ENCODE data around the gene SPATA16.

DNA sequence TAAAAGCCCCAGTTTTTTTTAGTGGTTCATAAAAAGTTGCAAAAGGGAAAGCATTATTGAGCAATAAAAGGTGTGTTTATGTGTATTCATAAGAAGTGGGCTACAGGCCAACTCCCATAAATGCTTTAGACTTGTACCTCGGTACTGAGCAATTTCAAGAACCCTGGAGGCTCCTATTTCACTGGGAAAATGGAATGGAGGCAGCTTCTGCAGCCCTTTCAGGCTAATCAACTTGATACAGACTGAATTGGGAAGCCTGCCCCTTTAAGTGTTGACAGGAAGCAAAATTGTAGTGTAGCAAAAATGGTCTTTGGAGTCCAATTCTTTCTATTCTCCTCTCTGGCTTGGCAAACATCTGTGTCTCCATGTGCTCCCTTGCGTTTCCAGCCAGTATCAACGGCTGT lies 271.7 kb downstream of the SPATA16 start:
- TF ChIP-seq, protein P1, sequence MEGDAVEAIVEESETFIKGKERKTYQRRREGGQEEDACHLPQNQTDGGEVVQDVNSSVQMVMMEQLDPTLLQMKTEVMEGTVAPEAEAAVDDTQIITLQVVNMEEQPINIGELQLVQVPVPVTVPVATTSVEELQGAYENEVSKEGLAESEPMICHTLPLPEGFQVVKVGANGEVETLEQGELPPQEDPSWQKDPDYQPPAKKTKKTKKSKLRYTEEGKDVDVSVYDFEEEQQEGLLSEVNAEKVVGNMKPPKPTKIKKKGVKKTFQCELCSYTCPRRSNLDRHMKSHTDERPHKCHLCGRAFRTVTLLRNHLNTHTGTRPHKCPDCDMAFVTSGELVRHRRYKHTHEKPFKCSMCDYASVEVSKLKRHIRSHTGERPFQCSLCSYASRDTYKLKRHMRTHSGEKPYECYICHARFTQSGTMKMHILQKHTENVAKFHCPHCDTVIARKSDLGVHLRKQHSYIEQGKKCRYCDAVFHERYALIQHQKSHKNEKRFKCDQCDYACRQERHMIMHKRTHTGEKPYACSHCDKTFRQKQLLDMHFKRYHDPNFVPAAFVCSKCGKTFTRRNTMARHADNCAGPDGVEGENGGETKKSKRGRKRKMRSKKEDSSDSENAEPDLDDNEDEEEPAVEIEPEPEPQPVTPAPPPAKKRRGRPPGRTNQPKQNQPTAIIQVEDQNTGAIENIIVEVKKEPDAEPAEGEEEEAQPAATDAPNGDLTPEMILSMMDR (IDR thresholded peaks at IDR 0.05) = no peak
- no peak for TF ChIP-seq POLR2A (IDR thresholded peaks at IDR 0.05)
